A673 (cell line): ENCODE results near the gene FAM90A26.
"Not testable (repeated sequence)": the region's sequence is repeated elsewhere in the genome, so short reads cannot be mapped to it uniquely, and the experiment has no call there.

Experiments used
- CTCF ChIP-seq: fragments of 300-800, 200-600 bp; sonication (generic); conservative IDR thresholded peaks from 2 replicates; pipeline ENCODE4 v1.5.1; 2017; ENCODE audit warnings: low read depth, mild to moderate bottlenecking, antibody characterized with exemption, low read length, moderate library complexity, mixed read lengths
- EZH2 ChIP-seq: fragments of 200-600 bp; sonication (generic); IDR thresholded peaks from 2 replicates; pipeline ENCODE4 v1.6.1; 2017; ENCODE audit warnings: borderline replicate concordance, low read depth, mild to moderate bottlenecking, mixed read lengths, antibody characterized with exemption, low read length; ENCODE audit not compliant: poor library complexity, severe bottlenecking

GRCh38 chr4:9134011-9134410, 36.2 kb upstream of the FAM90A26 start:
- not testable (repeated sequence) for TF ChIP-seq CTCF, EZH2
